ENCODE measurements around the gene TMEM167B.

GRCh38 chr1:109118089-109118488 is 27.5 kb downstream of the TMEM167B start:
- TF ChIP-seq POLR2A (IDR thresholded peaks at IDR 0.05; ENCODE audit: low read depth, low read length) (no peak), POLR2AphosphoS5 (IDR thresholded peaks at IDR 0.05; ENCODE audit: low read depth, low read length) (no peak), TAF1 (IDR thresholded peaks at IDR 0.05; ENCODE audit: low read depth, low read length) (no peak), PAX5 (IDR thresholded peaks at IDR 0.05; ENCODE audit: insufficient read depth, low read length, severe bottlenecking) (no peak)
